Breast epithelium (tissue), 4 donors: ENCODE results near the gene KCND3. TPM values are rescaled to one million over a fixed set of nuclear protein-coding genes. Genes with fewer than 3 reads are reported as not detected.

ENCODE experiments used
- DNase-seq, 2 donors: peaks; one replicate each; pipeline ENCODE4 v3.0.0-alpha.2; 2019; ENCODE audit warnings: low spot score in 2 of 2
- H3K27ac ChIP-seq, 2 donors: fragments of 200-600 bp; sonication (generic) in 1 of 2; one replicate each; pipeline ENCODE4 v1.5.1; 2016 to 2019; ENCODE audit warnings: mild to moderate bottlenecking in 1 of 2
- H3K27me3 ChIP-seq, 2 donors: fragments of 200-600 bp; sonication (generic) in 1 of 2; one replicate each; pipeline versions ENCODE4 v1.5.1 to v1.6.0; 2017 to 2019; ENCODE audit warnings: control low read depth in 1 of 2, mild to moderate bottlenecking in 1 of 2
- H3K36me3 ChIP-seq: fragments of 200-600 bp; one replicate; pipeline ENCODE4 v1.5.1; 2019
- H3K4me1 ChIP-seq, 2 donors: fragments of 200-600 bp; sonication (generic); one replicate each; pipeline ENCODE4 v1.5.1; 2016 to 2019; ENCODE audit warnings: control low read depth in 1 of 2
- H3K4me3 ChIP-seq, 3 donors: fragments of 200-600 bp; sonication (generic); 1 replicate in 2 of 3; 2 replicates in 1 of 3; pipeline ENCODE4 v1.5.1; 2016 to 2019; ENCODE audit warnings: mild to moderate bottlenecking in 3 of 3, moderate library complexity in 2 of 3
- H3K9me3 ChIP-seq, 2 donors: fragments of 200-600 bp; sonication (generic) in 1 of 2; one replicate each; pipeline ENCODE4 v1.5.1; 2016 to 2019; ENCODE audit warnings: control low read depth in 1 of 2
- POLR2A ChIP-seq: fragments of 450-650 bp; IDR thresholded peaks from one replicate; pipeline ENCODE4 v1.6.1; 2016; ENCODE audit warnings: antibody characterized with exemption, mild to moderate bottlenecking, moderate library complexity
- POLR2AphosphoS5 ChIP-seq, 3 donors: sonication (generic); formaldehyde crosslinking; IDR thresholded peaks; one replicate each; pipeline ENCODE4 v1.6.1; 2017; ENCODE audit warnings: antibody characterized with exemption in 3 of 3
- intact Hi-C: fragments of 100-400 bp; cut with DNase I; formaldehyde crosslinking; loops from one replicate; pipeline ENCODE4 v1.15.1; 2023; ENCODE audit warnings: low total_unique reads
- total RNA-seq, 3 donors: library from RNA; depleted of rRNA; stranded (reverse); fragments of >200 nt; gene quantifications; one replicate each; pipeline ENCODE4 v1.1.0, GENCODE V29; 2016
- TF ChIP-seq, protein P1 (sequence below), 3 donors: fragments of 450-650 bp; IDR thresholded peaks; one replicate each; pipeline ENCODE4 v1.5.1; 2016 to 2017; ENCODE audit warnings: antibody characterized with exemption in 3 of 3, mild to moderate bottlenecking in 3 of 3, moderate library complexity in 3 of 3

KCND3 gene
- total RNA-seq, 3 donors from 2014 or later, result 5.9 to 10.2 (median 6.7) TPM

GRCh38 chr1:111821121-111821745, 168.2 kb downstream of the KCND3 start:
- Histone ChIP-seq H3K4me3 (no peak overlapping the region), H3K27ac (no peak overlapping the region), H3K36me3 (no peaks in the 10 kb centered on the region), H3K9me3 (no peaks in the 10 kb centered on the region), H3K4me1 (no peaks in the 10 kb centered on the region), H3K27me3 (no peaks in the 10 kb centered on the region)
- TF ChIP-seq, protein P1, sequence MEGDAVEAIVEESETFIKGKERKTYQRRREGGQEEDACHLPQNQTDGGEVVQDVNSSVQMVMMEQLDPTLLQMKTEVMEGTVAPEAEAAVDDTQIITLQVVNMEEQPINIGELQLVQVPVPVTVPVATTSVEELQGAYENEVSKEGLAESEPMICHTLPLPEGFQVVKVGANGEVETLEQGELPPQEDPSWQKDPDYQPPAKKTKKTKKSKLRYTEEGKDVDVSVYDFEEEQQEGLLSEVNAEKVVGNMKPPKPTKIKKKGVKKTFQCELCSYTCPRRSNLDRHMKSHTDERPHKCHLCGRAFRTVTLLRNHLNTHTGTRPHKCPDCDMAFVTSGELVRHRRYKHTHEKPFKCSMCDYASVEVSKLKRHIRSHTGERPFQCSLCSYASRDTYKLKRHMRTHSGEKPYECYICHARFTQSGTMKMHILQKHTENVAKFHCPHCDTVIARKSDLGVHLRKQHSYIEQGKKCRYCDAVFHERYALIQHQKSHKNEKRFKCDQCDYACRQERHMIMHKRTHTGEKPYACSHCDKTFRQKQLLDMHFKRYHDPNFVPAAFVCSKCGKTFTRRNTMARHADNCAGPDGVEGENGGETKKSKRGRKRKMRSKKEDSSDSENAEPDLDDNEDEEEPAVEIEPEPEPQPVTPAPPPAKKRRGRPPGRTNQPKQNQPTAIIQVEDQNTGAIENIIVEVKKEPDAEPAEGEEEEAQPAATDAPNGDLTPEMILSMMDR (IDR thresholded peaks at IDR 0.05), result no peak
- no peak for TF ChIP-seq POLR2AphosphoS5 (IDR thresholded peaks at IDR 0.05)
- no peak for TF ChIP-seq POLR2A
- intact Hi-C loops, result no loop called here
- no peak for DNase-seq

DNA sequence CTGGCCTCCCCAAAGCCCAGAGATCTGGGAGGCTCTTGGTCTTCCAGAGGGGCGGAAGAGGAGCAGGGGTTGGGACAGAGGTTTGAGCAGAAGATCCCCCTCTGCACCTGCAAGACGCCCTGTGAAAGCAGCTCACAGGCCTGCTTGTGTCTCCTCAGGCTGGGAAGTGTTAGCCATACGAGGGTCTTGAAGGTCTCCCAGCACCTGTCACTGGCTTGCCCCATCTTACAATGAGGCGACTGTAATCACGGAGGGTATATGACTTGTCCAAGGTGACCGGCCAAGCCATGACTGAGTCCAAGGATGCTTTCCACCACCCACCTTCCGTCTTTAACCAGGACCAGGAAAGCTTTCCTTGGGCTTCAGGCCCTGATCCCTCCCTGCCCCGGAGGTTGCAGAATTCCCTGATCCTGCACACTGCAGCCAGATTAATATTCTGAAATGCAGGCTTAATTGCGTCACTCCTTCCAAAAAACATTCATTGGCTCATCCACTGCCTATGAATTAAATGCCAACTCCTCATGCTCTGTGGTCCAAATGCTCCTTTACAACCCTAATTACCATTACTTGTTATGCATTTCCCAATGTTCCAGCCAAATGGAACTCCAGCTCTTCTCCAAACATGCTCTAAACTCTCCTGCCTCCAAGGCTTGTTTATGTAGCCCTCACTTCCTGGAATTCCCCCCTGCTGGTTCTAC, 169.8 kb downstream of the KCND3 start:
- Histone ChIP-seq H3K36me3 (no peaks in the 10 kb centered on the region), H3K27ac (no peak overlapping the region), H3K4me1 (no peaks in the 10 kb centered on the region), H3K9me3 (no peaks in the 10 kb centered on the region), H3K27me3 (no peaks in the 10 kb centered on the region), H3K4me3 (no peak overlapping the region)
- TF ChIP-seq POLR2A, result no peak
- no peak for TF ChIP-seq POLR2AphosphoS5 (IDR thresholded peaks at IDR 0.05)
- TF ChIP-seq, protein P1 (IDR thresholded peaks at IDR 0.05), result no peak
- intact Hi-C loops, result no loop called here
- DNase-seq, result no peak

DNA sequence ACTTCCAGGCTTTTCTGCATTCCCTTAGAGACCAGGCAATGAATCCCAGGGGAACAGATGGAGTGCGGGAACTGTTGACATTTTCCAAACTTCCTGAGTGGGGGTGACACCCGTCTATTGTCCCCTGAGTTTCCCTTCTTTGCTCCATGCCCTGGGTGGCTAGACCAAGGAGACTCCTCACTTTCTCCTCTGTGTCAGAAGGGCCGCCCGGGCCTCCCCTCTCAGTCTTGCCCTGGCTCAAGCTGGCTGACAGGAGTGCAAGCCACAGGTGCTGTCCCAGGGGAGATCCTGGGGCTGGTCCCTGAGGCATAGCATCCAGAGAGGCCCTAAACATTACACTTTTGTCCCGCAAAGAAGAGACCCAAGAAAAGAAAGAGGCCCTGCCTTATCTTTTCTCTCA, 170.9 kb downstream of the KCND3 start:
- Histone ChIP-seq H3K4me3 (no peak overlapping the region), H3K27me3 (no peaks in the 10 kb centered on the region), H3K9me3 (no peaks in the 10 kb centered on the region), H3K36me3 (no peaks in the 10 kb centered on the region), H3K4me1 (no peaks in the 10 kb centered on the region), H3K27ac (no peak overlapping the region)
- intact Hi-C loops, result no loop called here
- no peak for TF ChIP-seq POLR2AphosphoS5 (IDR thresholded peaks at IDR 0.05)
- no peak for TF ChIP-seq POLR2A
- TF ChIP-seq, protein P1 (IDR thresholded peaks at IDR 0.05), result no peak
- no peak for DNase-seq

- H3K27ac ChIP-seq, result no peak overlapping the region
- no peaks in the 10 kb centered on the region for H3K27me3 ChIP-seq
- no peaks in the 10 kb centered on the region for H3K4me1 ChIP-seq
- H3K4me3 ChIP-seq, result no peak overlapping the region
- no peaks in the 10 kb centered on the region for H3K9me3 ChIP-seq
- TF ChIP-seq POLR2AphosphoS5 (IDR thresholded peaks at IDR 0.05) (no peak), POLR2A (no peak)
- TF ChIP-seq, protein P1 (IDR thresholded peaks at IDR 0.05), result no peak
- intact Hi-C loops, result no loop called here
- no peak for DNase-seq
- no peaks in the 10 kb centered on the region for H3K36me3 ChIP-seq
Measured at GRCh38 chr1:111818081-111818480, 171.4 kb downstream of the KCND3 start.

DNA sequence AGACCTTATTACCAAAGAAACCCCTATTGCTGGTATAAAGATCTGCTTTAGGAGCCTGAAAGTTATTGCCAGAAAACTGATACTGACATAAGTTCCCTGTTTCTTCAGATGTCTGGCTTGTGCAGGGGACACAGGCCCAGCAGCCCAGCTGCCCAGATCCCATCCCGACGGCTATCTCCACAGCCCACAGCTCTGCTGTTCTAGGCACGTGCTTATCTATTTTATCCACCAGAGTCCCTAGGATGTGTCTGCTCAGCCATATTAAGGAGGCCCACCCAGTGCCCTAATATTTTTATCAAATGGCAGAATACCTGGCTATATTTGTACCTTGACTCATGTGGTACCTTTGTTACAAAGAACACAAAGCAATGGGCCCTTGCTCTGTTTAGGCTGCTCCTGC, 174.8 kb downstream of the KCND3 start:
- Histone ChIP-seq H3K4me3 (no peak overlapping the region), H3K4me1 (no peaks in the 10 kb centered on the region), H3K36me3 (no peaks in the 10 kb centered on the region), H3K9me3 (no peaks in the 10 kb centered on the region), H3K27ac (no peak overlapping the region), H3K27me3 (no peaks in the 10 kb centered on the region)
- TF ChIP-seq, protein P1 (IDR thresholded peaks at IDR 0.05), result no peak
- TF ChIP-seq POLR2A (no peak), POLR2AphosphoS5 (IDR thresholded peaks at IDR 0.05) (no peak)
- intact Hi-C loops, result no loop called here
- no peak for DNase-seq
